Astrocyte of the spinal cord (primary cell): ENCODE results near the gene SEZ6L.

Experiments
- DNase-seq: peaks from one replicate; pipeline ENCODE4 v3.0.0; 2011; ENCODE audit warnings: low read depth, low spot score
- H3K4me3 ChIP-seq: 2 replicates; pipeline ENCODE4 v1.5.1; 2011; ENCODE audit warnings: low read depth, mild to moderate bottlenecking, low read length, moderate library complexity
- in situ Hi-C: cut with HindIII; loops from 2 replicates; pipeline ENCODE4 v1.10.0; 2017; ENCODE audit warnings: low sequenced_read_pairs
- TF ChIP-seq, protein P1 (sequence below): IDR thresholded peaks from 2 replicates; pipeline ENCODE4 v1.5.1; 2012; ENCODE audit warnings: low read depth, mild to moderate bottlenecking, low read length, inconsistent platforms

The SEZ6L gene

DNA sequence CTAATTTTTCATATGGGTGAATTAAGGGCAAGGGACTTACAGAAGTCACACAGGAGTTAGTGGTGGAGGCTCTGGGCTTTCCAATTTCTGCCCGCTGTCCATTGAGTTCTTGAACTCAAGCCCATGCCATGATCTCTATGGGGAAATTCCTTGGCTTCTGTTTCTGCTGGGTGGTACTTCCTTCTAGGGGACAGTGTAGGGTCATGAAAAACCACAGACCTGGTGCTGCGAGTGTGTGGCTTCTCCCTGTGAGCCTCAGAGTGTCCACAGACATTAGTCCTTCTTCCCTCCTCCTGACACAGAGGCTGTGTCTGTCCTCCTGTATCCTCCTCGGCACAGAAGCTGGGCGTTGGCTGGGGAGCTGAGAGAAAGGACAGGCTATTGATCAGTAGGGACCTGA, 6.3 kb upstream of the SEZ6L start:
- in situ Hi-C loops = no loop called here
- H3K4me3 ChIP-seq = no peak overlapping the region
- DNase-seq = no peak
- TF ChIP-seq, protein P1, sequence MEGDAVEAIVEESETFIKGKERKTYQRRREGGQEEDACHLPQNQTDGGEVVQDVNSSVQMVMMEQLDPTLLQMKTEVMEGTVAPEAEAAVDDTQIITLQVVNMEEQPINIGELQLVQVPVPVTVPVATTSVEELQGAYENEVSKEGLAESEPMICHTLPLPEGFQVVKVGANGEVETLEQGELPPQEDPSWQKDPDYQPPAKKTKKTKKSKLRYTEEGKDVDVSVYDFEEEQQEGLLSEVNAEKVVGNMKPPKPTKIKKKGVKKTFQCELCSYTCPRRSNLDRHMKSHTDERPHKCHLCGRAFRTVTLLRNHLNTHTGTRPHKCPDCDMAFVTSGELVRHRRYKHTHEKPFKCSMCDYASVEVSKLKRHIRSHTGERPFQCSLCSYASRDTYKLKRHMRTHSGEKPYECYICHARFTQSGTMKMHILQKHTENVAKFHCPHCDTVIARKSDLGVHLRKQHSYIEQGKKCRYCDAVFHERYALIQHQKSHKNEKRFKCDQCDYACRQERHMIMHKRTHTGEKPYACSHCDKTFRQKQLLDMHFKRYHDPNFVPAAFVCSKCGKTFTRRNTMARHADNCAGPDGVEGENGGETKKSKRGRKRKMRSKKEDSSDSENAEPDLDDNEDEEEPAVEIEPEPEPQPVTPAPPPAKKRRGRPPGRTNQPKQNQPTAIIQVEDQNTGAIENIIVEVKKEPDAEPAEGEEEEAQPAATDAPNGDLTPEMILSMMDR = no peak

DNA sequence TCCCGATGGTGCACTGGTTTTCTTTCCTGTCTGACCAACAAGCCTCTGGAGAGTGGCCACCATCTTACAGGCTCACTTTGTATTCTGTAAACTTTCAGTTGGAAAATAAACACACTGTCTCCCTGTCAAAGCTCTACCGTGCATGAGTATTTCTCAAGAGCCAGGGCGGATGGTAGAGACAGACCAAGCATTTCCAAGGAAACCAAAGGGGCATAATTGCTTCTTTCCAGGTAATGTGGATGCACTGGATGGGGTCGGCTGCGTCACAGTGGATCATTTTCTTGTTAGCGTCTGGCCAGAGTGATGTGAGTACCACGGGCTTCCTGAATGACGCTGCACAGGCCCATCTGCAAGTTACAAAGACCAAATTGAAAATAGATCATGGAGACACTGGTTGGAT, 5.1 kb upstream of the SEZ6L start:
- in situ Hi-C loops = no loop called here
- H3K4me3 ChIP-seq = no peak overlapping the region
- no peak for DNase-seq
- TF ChIP-seq, protein P1 = no peak

DNA sequence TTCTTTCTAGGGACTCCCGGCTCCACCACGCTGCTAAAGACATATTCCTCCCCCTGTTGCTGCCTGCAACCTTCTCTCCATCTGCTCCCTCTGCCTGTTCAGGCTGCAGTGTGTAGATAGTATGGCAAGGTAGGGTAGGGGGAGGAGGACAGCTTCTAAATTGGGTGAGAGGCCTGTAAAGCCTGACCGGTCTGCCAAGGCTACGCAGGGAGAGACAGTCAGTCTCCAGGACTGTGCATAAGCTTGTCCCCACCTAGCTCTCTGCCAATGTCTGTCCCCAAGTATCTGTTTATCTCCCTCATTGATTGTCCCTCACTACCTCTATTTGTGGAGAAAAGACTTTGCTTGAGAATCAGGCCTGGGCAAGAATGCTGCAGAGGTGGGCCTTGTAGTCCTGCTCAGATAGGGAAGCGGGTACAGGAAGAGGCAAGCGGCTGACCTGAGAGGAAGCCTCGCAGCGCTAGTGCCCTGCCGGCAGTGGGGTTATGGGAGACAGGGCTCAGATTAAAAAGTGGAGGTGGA, 871 bp upstream of the SEZ6L start:
- in situ Hi-C loops = no loop called here
- no peak overlapping the region for H3K4me3 ChIP-seq
- DNase-seq = no peak
- TF ChIP-seq, protein P1 = no peak

DNA sequence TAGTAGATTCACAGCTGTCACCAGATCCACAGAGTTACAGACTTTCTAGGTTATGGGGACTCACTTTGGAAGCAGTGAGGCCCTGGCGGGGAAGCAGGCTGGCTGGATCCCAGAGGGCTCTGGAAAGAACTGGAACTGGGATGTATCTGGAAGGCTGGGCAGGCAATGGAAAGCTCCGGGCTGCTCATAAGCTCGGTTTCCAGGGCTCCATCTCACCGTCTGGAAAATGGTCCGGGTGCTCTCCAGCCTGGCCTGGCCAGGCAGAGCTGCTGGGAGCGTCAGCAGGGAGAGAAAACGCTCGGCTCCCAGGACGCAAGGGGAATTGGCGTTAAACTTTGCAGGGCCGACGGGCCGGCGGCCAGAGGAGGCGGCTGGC, 335 bp upstream of the SEZ6L start:
- no peak overlapping the region for H3K4me3 ChIP-seq
- in situ Hi-C loops = no loop called here
- TF ChIP-seq, protein P1 = no peak
- DNase-seq = no peak

DNA sequence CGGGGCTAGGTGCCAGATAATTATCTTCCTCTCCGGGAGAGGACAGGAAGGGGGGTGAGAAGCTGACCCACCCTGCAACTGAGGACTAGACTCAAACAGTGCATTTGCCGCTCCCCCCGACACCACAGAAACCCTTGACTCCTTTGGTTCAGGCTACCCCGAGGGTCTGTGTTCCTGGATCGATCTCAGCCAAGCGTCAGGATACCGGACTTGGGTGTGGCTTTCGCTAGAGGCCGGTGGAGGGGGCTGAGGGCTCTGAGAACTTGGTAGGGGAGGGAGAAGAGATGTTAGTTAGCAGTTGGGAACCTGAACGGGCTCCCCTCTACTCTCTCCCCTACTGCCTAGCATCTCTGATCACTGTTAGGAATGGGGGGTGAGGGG, 840 bp downstream of the SEZ6L start:
- H3K4me3 ChIP-seq = no peak overlapping the region
- in situ Hi-C loops = no loop called here
- TF ChIP-seq, protein P1 = no peak
- DNase-seq = no peak

DNA sequence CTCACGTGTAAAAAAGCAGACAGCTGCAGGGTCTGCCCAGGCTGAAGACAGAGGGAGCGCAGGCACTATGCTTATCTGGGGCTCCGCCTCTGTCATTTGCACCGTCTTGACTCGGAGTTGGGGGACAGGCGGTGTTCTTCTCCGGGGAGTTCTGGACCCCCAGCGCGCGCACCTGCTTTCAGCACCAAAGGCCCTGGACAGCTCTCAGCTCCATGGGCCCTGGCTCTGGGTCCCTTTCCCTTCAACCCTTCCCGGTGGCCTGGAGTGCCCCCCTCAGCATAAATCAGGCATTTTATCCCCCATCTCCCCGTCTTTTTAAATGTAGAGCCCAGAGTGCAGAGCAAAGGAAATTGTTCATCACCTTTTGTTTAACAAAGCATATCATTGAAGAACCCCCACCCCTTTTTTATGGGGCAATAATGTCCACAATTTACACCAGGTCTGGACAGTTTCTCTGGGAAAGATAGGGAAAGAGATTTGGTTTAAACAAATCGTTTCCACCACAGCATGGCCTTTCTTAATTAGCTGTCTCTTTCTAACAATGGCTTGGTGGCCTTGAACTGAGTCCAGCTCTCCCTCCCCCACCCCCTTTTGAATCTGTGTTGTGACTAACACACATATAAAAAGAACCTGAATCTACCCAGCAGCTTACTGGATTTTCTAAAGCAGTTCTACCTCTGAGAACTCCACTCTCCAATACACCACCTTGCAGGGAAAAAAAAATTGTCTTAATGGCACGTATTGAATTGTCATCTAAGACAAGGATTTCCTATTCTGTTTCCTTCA, 1.7 kb downstream of the SEZ6L start:
- DNase-seq = no peak
- in situ Hi-C loops = no loop called here
- H3K4me3 ChIP-seq = no peak overlapping the region
- TF ChIP-seq, protein P1 = no peak
